HL-60 (cell line): Measurements from ENCODE around the gene CYP8B1.

ENCODE experiments used
- CTCF ChIP-seq: IDR thresholded peaks from one replicate; pipeline ENCODE4 v1.5.1; 2011; ENCODE audit warnings: low read length, control low read depth, inconsistent platforms; ENCODE audit not compliant: insufficient read depth
- GABPA ChIP-seq: IDR thresholded peaks from 2 replicates; pipeline ENCODE4 v1.6.1; 2012; ENCODE audit warnings: low read depth
- POLR2AphosphoS5 ChIP-seq: IDR thresholded peaks from 2 replicates; pipeline ENCODE4 v1.6.1; 2012; ENCODE audit warnings: low read depth
- REST ChIP-seq: IDR thresholded peaks from 2 replicates; pipeline ENCODE4 v1.6.1; 2012; ENCODE audit warnings: low read depth; ENCODE audit not compliant: insufficient replicate concordance
- SPI1 ChIP-seq: IDR thresholded peaks from 2 replicates; pipeline ENCODE4 v1.6.1; 2012; ENCODE audit warnings: low read depth, mild to moderate bottlenecking, borderline replicate concordance

- TF ChIP-seq CTCF (no peak), SPI1 (no peak), POLR2AphosphoS5 (no peak), REST (no peak), GABPA (no peak)
These were observed 24.8 kb upstream of the CYP8B1 start for GRCh38 chr3:42900226-42901072.
